Endothelial cell (in vitro differentiated cells): Measurements from ENCODE around the gene VWF. TPM values are rescaled to one million over a fixed set of nuclear protein-coding genes. Genes with fewer than 3 reads are reported as not detected.
"Not testable (repeated sequence)": the region's sequence is repeated elsewhere in the genome, so short reads cannot be mapped to it uniquely, and the experiment has no call there.

Source experiments
- DNase-seq: peaks from one replicate; pipeline ENCODE4 v3.0.0; 2021; ENCODE audit warnings: low spot score
- H3K27ac Mint-ChIP-seq: one replicate; pipeline ENCODE4 v1.8.0; 2021; ENCODE audit warnings: mixed read lengths, inconsistent platforms; ENCODE audit not compliant: unreplicated experiment
- H3K27me3 Mint-ChIP-seq: one replicate; pipeline ENCODE4 v1.8.0; 2021; ENCODE audit warnings: mild to moderate bottlenecking, moderate library complexity, mixed read lengths, inconsistent platforms; ENCODE audit not compliant: unreplicated experiment
- H3K36me3 Mint-ChIP-seq: one replicate; pipeline ENCODE4 v1.8.0; 2021; ENCODE audit warnings: mild to moderate bottlenecking, low read depth, mixed read lengths, inconsistent platforms; ENCODE audit not compliant: unreplicated experiment
- H3K4me1 Mint-ChIP-seq: one replicate; pipeline ENCODE4 v1.8.0; 2021; ENCODE audit warnings: mild to moderate bottlenecking, mixed read lengths, inconsistent platforms; ENCODE audit not compliant: unreplicated experiment
- H3K4me3 Mint-ChIP-seq: one replicate; pipeline ENCODE4 v1.8.0; 2021; ENCODE audit warnings: mild to moderate bottlenecking, mixed read lengths, inconsistent platforms; ENCODE audit not compliant: unreplicated experiment
- H3K9me3 Mint-ChIP-seq: one replicate; pipeline ENCODE4 v1.8.0; 2021; ENCODE audit warnings: mixed read lengths, inconsistent platforms; ENCODE audit not compliant: unreplicated experiment
- CTCF ChIP-seq: fragments of 200-600 bp; sonication (generic); IDR thresholded peaks from one replicate; pipeline ENCODE4 v1.5.0; 2021; ENCODE audit warnings: antibody characterized with exemption; ENCODE audit not compliant: unreplicated experiment
- total RNA-seq: library from RNA; stranded (reverse); fragmentation: NEBNext Ultra II Directional; extraction: Animal tissue kit (Norgen Biotek cat#: 25700); gene quantifications from one replicate; pipeline ENCODE4 v1.2.1, GENCODE V29; 2021; ENCODE audit not compliant: unreplicated experiment

The VWF gene
- total RNA-seq, 1 donor from 2014 or later, result 56.0 TPM

- Mint-ChIP-seq H3K9me3 (no peaks in the 10 kb centered on the region), H3K27ac (no peak overlapping the region), H3K36me3 (peaks cover 4% of the 10 kb centered on the region), H3K4me1 (peaks cover 21% of the 10 kb centered on the region), H3K4me3 (no peak overlapping the region), H3K27me3 (peaks cover 13% of the 10 kb centered on the region)
- no peak for DNase-seq
- TF ChIP-seq CTCF, result no peak
These were observed 36.8 kb upstream of the VWF start for GRCh38 chr12:6161124-6161882.

GRCh38 chr12:6160049-6160649, 35.7 kb upstream of the VWF start:
- not testable (repeated sequence) for DNase-seq, H3K27ac Mint-ChIP-seq, H3K9me3 Mint-ChIP-seq, H3K4me3 Mint-ChIP-seq, H3K36me3 Mint-ChIP-seq
- H3K4me1 Mint-ChIP-seq, result peaks cover 21% of the 10 kb centered on the region
- peaks cover 13% of the 10 kb centered on the region for H3K27me3 Mint-ChIP-seq

GRCh38 chr12:6159166-6160011, 34.9 kb upstream of the VWF start:
- Mint-ChIP-seq H3K27me3 (peaks cover 13% of the 10 kb centered on the region), H3K4me1 (peaks cover 25% of the 10 kb centered on the region)
- H3K4me3 Mint-ChIP-seq, H3K27ac Mint-ChIP-seq, DNase-seq, H3K9me3 Mint-ChIP-seq, H3K36me3 Mint-ChIP-seq: not testable (repeated sequence)

GRCh38 chr12:6158749-6159148, 34.3 kb upstream of the VWF start:
- H3K4me3 Mint-ChIP-seq, result no peak overlapping the region
- peaks cover 25% of the 10 kb centered on the region for H3K4me1 Mint-ChIP-seq
- H3K27ac Mint-ChIP-seq, result no peak overlapping the region
- H3K27me3 Mint-ChIP-seq, result peaks cover 13% of the 10 kb centered on the region
- peaks cover 4% of the 10 kb centered on the region for H3K36me3 Mint-ChIP-seq
- TF ChIP-seq CTCF, result no peak
- H3K9me3 Mint-ChIP-seq, result no peaks in the 10 kb centered on the region
- DNase-seq, result no peak

GRCh38 chr12:6158255-6158654, 33.8 kb upstream of the VWF start:
- peaks cover 4% of the 10 kb centered on the region for H3K36me3 Mint-ChIP-seq
- DNase-seq, result no peak
- H3K27me3 Mint-ChIP-seq, result peaks cover 13% of the 10 kb centered on the region
- TF ChIP-seq CTCF, result no peak
- peaks cover 25% of the 10 kb centered on the region for H3K4me1 Mint-ChIP-seq
- H3K27ac Mint-ChIP-seq, result peak overlapping the region; percentile 70
- no peak overlapping the region for H3K4me3 Mint-ChIP-seq
- no peaks in the 10 kb centered on the region for H3K9me3 Mint-ChIP-seq
